Heart left ventricle (tissue), 16 donors: ENCODE measurements around the gene DOCK1. TPM values are rescaled to one million over a fixed set of nuclear protein-coding genes. Genes with fewer than 3 reads are reported as not detected.

Experiments used
- ATAC-seq, 4 donors: fragments of 200-7000 bp; cut with Tn5 transposase; one replicate each; pipeline ENCODE4 v1.9.1; 2020 to 2022; ENCODE audit warnings: moderate library complexity in 4 of 4, mild to moderate bottlenecking in 3 of 4, moderate number of reproducible peaks in 1 of 4
- DNase-seq, 5 donors: peaks; one replicate each; pipeline ENCODE4 v3.0.0-alpha.2; 2020
- H3K27ac ChIP-seq, 12 donors: fragments of 200-600 bp; sonication (generic) in 4 of 12; one replicate each; pipeline versions ENCODE4 v1.5.0 to v1.8.0; 2016 to 2022; ENCODE audit warnings: mild to moderate bottlenecking in 2 of 12
- H3K27me3 ChIP-seq, 9 donors: fragments of 200-600 bp; sonication (generic) in 2 of 9; one replicate each; pipeline versions ENCODE4 v1.5.1 to v1.8.0; 2016 to 2022; ENCODE audit warnings: mild to moderate bottlenecking in 3 of 9
- H3K36me3 ChIP-seq, 9 donors: fragments of 200-600 bp; sonication (generic) in 2 of 9; one replicate each; pipeline versions ENCODE4 v1.5.0 to v1.8.0; 2018 to 2022; ENCODE audit warnings: mild to moderate bottlenecking in 2 of 9
- H3K4me1 ChIP-seq, 12 donors: fragments of 200-600 bp; sonication (generic) in 4 of 12; one replicate each; pipeline versions ENCODE4 v1.5.0 to v1.8.0; 2016 to 2022; ENCODE audit warnings: mild to moderate bottlenecking in 3 of 12
- H3K4me3 ChIP-seq, 12 donors: fragments of 200-600 bp; sonication (generic) in 4 of 12; one replicate each; pipeline versions ENCODE4 v1.5.0 to v1.8.0; 2017 to 2022; ENCODE audit warnings: mild to moderate bottlenecking in 9 of 12, moderate library complexity in 4 of 12
- H3K9me3 ChIP-seq, 12 donors: fragments of 200-600 bp; sonication (generic) in 4 of 12; one replicate each; pipeline versions ENCODE4 v1.5.0 to v1.8.0; 2016 to 2022; ENCODE audit warnings: mild to moderate bottlenecking in 1 of 12
- POLR2A ChIP-seq, 2 donors: fragments of 450-650 bp; IDR thresholded peaks; one replicate each; pipeline ENCODE4 v1.6.1; 2017; ENCODE audit warnings: antibody characterized with exemption in 2 of 2, mild to moderate bottlenecking in 2 of 2, moderate library complexity in 2 of 2
- WGBS, 4 donors: extraction: QIAGEN DNeasy Blood & Tissue Kit in 2 of 4; methylation state at CpG; one replicate each; pipeline versions ENCODE4 v1.1.5 to v1.1.7; 2013 to 2018; 5-methylcytosine and 5-hydroxymethylcytosine counted together
- intact Hi-C, 10 donors: fragments of 100-400 bp; cut with DNase I; formaldehyde crosslinking; loops; one replicate each; pipeline versions ENCODE4 v1.11.1 to v1.14.2; 2022
- polyA plus RNA-seq, 2 donors: library from polyadenylated mRNA; stranded (reverse); fragments of 200-250 nt; gene quantifications; one replicate each; pipeline ENCODE4 v1.2.3, GENCODE V29; 2013
- total RNA-seq, 9 donors: library from RNA; depleted of rRNA in 2 of 9; stranded (reverse); fragments of >200 nt in 2 of 9; fragmentation: NEBNext Ultra II Directional in 3 of 9; extraction: Animal tissue kit (Norgen Biotek cat#: 25700) in 3 of 9; gene quantifications; one replicate each; pipeline versions ENCODE4 v1.1.0 to v1.2.4, GENCODE V29; 2016 to 2023
- TF ChIP-seq, protein P1 (sequence below), 12 donors: fragments of 200-600 bp; sonication (generic) in 4 of 12; IDR thresholded peaks; one replicate each; pipeline versions ENCODE4 v1.5.0 to v1.8.0; 2018 to 2022; ENCODE audit warnings: antibody characterized with exemption in 12 of 12, mild to moderate bottlenecking in 5 of 12
- donor health status: ischemic (EF 13 %, LVEDD 7.1; RV severe dilation, severe dysfunction).
- donor health status: healthy with polysubstance abuse.
- donor health status: DM: no; HTN: yes; CAD: no.
- donor health status: DM: no; HTN: no; CAD: no.
- donor health status: ischemic (EF 25% LVEDD 6.9; RV normal size, moderate dysfunction).
- donor health status: ischemic (EF 25% LVEDD 5.7; RV mildly dilated, moderate dysfunction).
- donor health status: healthy.
- donor health status: DM: yes; HTN: yes; CAD: no.
- donor health status: ischemic (EF 35%, LVEDD 5.7; RV mildly dilated, moderate dysfunction).
- donor health status: nonischemic (EF 11% LVEDD 7.7; RV severe dilation, severe dysfunction).
- donor health status: DM: yes; HTN: yes; CAD: no.
- donor health status: PGD.
- donor health status: ischemic (EF 29% LVEDD 5.4; RV normal size, mild dysfunction).
- donor health status: nonischemic (EF 23%, LVEDD 6.1; RV moderate dilation, normal function).

DOCK1 gene
- total and polyA plus RNA-seq, 11 donors = 5.0 to 31.6 (median 18.6) TPM

DNA sequence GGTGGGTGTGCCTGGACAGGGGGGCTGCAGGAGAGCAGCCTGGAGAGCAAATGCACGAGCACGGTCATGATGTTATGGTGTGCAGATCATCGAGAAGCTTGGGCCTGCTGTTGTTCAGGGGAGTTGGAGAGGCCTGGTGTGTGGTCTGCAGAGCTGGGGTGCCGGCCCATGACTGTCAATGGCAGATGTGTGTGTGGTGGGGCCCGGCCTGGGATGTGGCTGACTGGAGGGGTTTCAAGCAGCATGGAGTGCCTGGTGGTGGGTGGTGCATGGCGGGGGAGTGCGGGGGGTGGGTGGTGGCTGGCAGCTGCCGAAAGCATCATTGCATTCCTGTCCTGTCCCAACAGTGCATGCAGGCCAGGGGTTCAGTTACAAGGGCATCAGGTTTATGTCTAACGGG, 122.6 kb downstream of the DOCK1 start:
- H3K27me3 ChIP-seq = no peaks in the 10 kb centered on the region
- 94 to 98% (median 95%) methylated on average over 6 to 9 of the region's 9 CpGs for WGBS, 4 donors
- ATAC-seq (no peak), DNase-seq (no peak)
- H3K4me1 ChIP-seq = peaks cover 0 to 15% (median 0%) of the 10 kb centered on the region in 12 donors
- no peak overlapping the region for H3K4me3 ChIP-seq
- H3K9me3 ChIP-seq = no peaks in the 10 kb centered on the region
- intact Hi-C loops = no loop called here
- peaks cover 0 to 96% (median 77%) of the 10 kb centered on the region in 9 donors for H3K36me3 ChIP-seq
- TF ChIP-seq, protein P1, sequence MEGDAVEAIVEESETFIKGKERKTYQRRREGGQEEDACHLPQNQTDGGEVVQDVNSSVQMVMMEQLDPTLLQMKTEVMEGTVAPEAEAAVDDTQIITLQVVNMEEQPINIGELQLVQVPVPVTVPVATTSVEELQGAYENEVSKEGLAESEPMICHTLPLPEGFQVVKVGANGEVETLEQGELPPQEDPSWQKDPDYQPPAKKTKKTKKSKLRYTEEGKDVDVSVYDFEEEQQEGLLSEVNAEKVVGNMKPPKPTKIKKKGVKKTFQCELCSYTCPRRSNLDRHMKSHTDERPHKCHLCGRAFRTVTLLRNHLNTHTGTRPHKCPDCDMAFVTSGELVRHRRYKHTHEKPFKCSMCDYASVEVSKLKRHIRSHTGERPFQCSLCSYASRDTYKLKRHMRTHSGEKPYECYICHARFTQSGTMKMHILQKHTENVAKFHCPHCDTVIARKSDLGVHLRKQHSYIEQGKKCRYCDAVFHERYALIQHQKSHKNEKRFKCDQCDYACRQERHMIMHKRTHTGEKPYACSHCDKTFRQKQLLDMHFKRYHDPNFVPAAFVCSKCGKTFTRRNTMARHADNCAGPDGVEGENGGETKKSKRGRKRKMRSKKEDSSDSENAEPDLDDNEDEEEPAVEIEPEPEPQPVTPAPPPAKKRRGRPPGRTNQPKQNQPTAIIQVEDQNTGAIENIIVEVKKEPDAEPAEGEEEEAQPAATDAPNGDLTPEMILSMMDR (IDR thresholded peaks at IDR 0.05) = no peak
- TF ChIP-seq POLR2A (IDR thresholded peaks at IDR 0.05) = no peak
- H3K27ac ChIP-seq = no peak overlapping the region

DNA sequence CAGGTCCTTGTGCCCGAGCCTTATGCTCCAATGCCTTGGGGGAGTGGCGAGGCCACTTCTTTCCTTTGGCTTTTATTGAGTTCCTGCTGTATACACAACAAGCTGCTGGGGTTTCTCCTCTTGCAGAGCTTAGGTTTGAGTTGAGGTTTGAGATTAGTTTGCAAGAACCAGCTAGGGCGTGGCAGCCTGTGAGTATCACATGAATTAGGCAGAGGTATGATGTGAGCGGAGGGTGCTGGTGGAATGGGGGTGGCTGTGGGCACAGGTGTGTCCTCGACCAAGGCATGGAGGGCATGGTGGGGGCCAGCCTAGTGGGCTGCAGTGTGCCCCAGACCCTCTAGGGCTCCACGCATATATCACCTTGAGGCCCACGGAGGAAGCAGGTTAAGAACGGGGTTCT, 123.3 kb downstream of the DOCK1 start:
- Histone ChIP-seq H3K9me3 (no peaks in the 10 kb centered on the region), H3K36me3 (peaks cover 0 to 98% (median 80%) of the 10 kb centered on the region in 9 donors), H3K4me1 (peaks cover 0 to 22% (median 0%) of the 10 kb centered on the region in 12 donors), H3K27me3 (no peaks in the 10 kb centered on the region), H3K27ac (no peak overlapping the region), H3K4me3 (no peak overlapping the region)
- DNase-seq (no peak), ATAC-seq (no peak)
- TF ChIP-seq, protein P1 (IDR thresholded peaks at IDR 0.05) = no peak
- TF ChIP-seq POLR2A (IDR thresholded peaks at IDR 0.05) = no peak
- intact Hi-C loops = no loop called here
- 95 to 98% (median 97%) methylated on average over 8 of the region's 8 CpGs for WGBS, 4 donors

DNA sequence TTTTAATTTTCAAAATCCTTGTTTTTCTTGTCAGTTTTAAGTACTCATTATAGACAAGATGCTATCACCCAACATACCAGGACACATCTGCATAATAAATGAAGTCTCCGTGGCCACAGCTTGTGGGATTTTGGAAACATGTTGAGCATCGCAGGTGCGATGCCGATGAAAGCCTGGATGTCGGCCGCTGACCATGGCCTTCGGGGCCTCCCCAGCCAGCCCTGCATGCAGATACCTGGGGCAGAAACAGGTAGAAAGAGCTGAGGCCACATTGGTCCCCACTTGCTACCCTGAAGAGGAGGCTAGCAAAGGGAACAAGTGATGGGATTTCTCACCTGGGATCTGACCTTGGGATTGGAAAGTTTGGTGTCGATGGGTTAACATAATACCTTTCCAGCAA, 123.8 kb downstream of the DOCK1 start:
- H3K36me3 ChIP-seq = peaks cover 0 to 98% (median 78%) of the 10 kb centered on the region in 9 donors
- DNase-seq (no peak), ATAC-seq (no peak)
- peaks cover 0 to 26% (median 4%) of the 10 kb centered on the region in 12 donors for H3K4me1 ChIP-seq
- no peak overlapping the region for H3K27ac ChIP-seq
- H3K27me3 ChIP-seq = no peaks in the 10 kb centered on the region
- 94 to 98% (median 96%) methylated on average over 8 of the region's 8 CpGs for WGBS, 4 donors
- H3K4me3 ChIP-seq = no peak overlapping the region
- TF ChIP-seq, protein P1 (IDR thresholded peaks at IDR 0.05) = no peak
- TF ChIP-seq POLR2A (IDR thresholded peaks at IDR 0.05) = no peak
- intact Hi-C loops = no loop called here
- H3K9me3 ChIP-seq = no peaks in the 10 kb centered on the region

DNA sequence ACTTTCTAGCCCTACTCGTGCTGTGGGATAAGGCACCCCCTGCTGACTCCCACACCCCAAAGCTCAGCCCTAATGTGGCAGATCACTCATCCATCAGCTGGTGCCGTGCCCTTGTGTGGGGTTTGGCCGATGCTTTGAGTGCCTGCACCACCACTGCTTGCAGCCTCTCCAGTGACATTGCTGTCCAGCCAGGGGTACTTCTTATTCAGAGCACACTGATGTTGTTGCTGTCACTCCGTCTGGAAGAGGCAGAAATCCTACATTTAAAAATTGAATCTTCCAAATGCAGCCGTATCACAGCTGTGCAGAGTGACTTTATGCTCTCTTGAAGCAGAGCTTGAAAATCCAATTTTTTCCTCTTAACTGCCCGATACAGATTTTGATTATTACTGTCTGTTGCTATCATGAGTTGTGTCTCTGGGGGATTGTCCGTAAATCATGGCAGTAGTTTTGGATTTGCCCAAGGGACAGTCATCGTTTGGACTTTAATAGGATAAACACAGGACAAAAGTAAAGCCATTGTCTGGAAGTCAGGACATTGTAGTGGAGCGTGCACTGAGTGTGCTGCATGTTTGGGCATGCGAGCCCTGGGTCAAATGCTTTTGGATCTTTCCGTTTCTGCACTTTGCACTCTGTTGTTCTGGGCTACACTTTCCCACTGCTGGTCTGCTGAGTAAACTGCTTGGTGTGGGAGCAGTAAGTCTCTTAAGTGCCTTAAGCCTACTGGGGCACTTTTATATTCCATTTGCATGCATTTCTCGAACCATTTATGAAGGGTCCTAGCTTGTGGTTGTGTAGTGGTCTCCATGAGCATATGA, 128.2 kb downstream of the DOCK1 start:
- H3K27ac ChIP-seq = no peak overlapping the region
- H3K4me3 ChIP-seq = no peak overlapping the region
- no peaks in the 10 kb centered on the region for H3K9me3 ChIP-seq
- no peaks in the 10 kb centered on the region for H3K27me3 ChIP-seq
- peaks cover 0 to 16% (median 4%) of the 10 kb centered on the region in 12 donors for H3K4me1 ChIP-seq
- no peak for DNase-seq
- intact Hi-C loops = no loop called here
- TF ChIP-seq POLR2A (IDR thresholded peaks at IDR 0.05) = no peak
- TF ChIP-seq, protein P1 (IDR thresholded peaks at IDR 0.05) = no peak
- peaks cover 0 to 96% (median 68%) of the 10 kb centered on the region in 9 donors for H3K36me3 ChIP-seq
- peak in 2 of 4 donors; percentile 18 to 24 for ATAC-seq
- WGBS, 4 donors = 76 to 79% (median 78%) methylated on average over 12 of the region's 12 CpGs
